AG04450 (cell line): ENCODE measurements around the gene MINDY4B. TPM values are rescaled to one million over a fixed set of nuclear protein-coding genes. Genes with fewer than 3 reads are reported as not detected.

Experiments
- CTCF ChIA-PET: fragments of 300-600, 350-600 bp; formaldehyde crosslinking; extraction: SDS; loops from one replicate; lab custom pipeline; 2022; ENCODE audit warnings: antibody characterized with exemption, inconsistent platforms; lab: Charles Lee
- POLR2A ChIA-PET: fragments of 350-600 bp; formaldehyde crosslinking; extraction: SDS; loops from one replicate; lab custom pipeline; 2021; ENCODE audit warnings: antibody characterized with exemption, inconsistent platforms; lab: Yijun Ruan, JAX
- DNase-seq: peaks from one replicate; pipeline ENCODE4 v3.0.0-alpha.2; 2011; ENCODE audit warnings: low read depth, low spot score
- H3K27ac ChIP-seq: one replicate; pipeline ENCODE4 v1.5.1; 2012; ENCODE audit warnings: low read depth, low read length, control low read depth
- H3K27me3 ChIP-seq: one replicate; pipeline ENCODE4 v1.6.0; 2012; ENCODE audit warnings: low read length; ENCODE audit not compliant: control insufficient read depth, insufficient read depth
- H3K4me3 ChIP-seq: 2 replicates; pipeline ENCODE4 v1.5.1; 2011; ENCODE audit warnings: mild to moderate bottlenecking, low read depth, low read length, control low read depth
- H3K9me3 ChIP-seq: 2 replicates; pipeline ENCODE4 v1.5.1; 2012; ENCODE audit warnings: low read length; ENCODE audit not compliant: control insufficient read depth, insufficient read depth
- CTCF ChIP-seq: IDR thresholded peaks from 2 replicates; pipeline ENCODE4 v1.5.1; 2011; ENCODE audit warnings: low read depth, low read length, control low read depth, inconsistent platforms
- polyA plus RNA-seq: library from polyadenylated mRNA; depleted of rRNA; stranded (reverse); fragments of >200 nt; gene quantifications from 2 replicates; pipeline ENCODE4 v1.2.3, GENCODE V29; 2011

Gene MINDY4B
- polyA plus RNA-seq, 1 experiment, result not detected

- H3K9me3 ChIP-seq, result no peaks in the 10 kb centered on the region
- H3K4me3 ChIP-seq, result no peak overlapping the region
- H3K27me3 ChIP-seq, result peaks cover 2% of the 10 kb centered on the region
- no peak for TF ChIP-seq CTCF
- ChIA-PET POLR2A (no interaction called here), CTCF (no interaction called here)
- DNase-seq, result no peak
- no peak overlapping the region for H3K27ac ChIP-seq
These were observed 28.3 kb upstream of the MINDY4B start for GRCh38 chr3:150933473-150933995.

- Histone ChIP-seq H3K4me3 (no peak overlapping the region), H3K27me3 (peaks cover 5% of the 10 kb centered on the region), H3K9me3 (no peaks in the 10 kb centered on the region), H3K27ac (no peak overlapping the region)
- no peak for TF ChIP-seq CTCF
- POLR2A ChIA-PET, result no interaction called here
- CTCF ChIA-PET, result no interaction called here
- DNase-seq, result no peak
These were observed 26.5 kb upstream of the MINDY4B start for GRCh38 chr3:150931745-150932144.

- CTCF ChIA-PET, result no interaction called here
- no peak for TF ChIP-seq CTCF
- POLR2A ChIA-PET, result no interaction called here
- H3K4me3 ChIP-seq, result no peak overlapping the region
- no peak overlapping the region for H3K27ac ChIP-seq
- DNase-seq, result no peak
- peaks cover 5% of the 10 kb centered on the region for H3K27me3 ChIP-seq
- no peaks in the 10 kb centered on the region for H3K9me3 ChIP-seq
These were observed 25.6 kb upstream of the MINDY4B start for GRCh38 chr3:150930839-150931238.

GRCh38 chr3:150928234-150928633 is 23.0 kb upstream of the MINDY4B start:
- POLR2A ChIA-PET, result no interaction called here
- H3K4me3 ChIP-seq, result no peak overlapping the region
- no peaks in the 10 kb centered on the region for H3K9me3 ChIP-seq
- CTCF ChIA-PET, result no interaction called here
- peaks cover 15% of the 10 kb centered on the region for H3K27me3 ChIP-seq
- no peak for TF ChIP-seq CTCF
- no peak overlapping the region for H3K27ac ChIP-seq
- no peak for DNase-seq

- Histone ChIP-seq H3K27me3 (peaks cover 15% of the 10 kb centered on the region), H3K4me3 (no peak overlapping the region), H3K9me3 (no peaks in the 10 kb centered on the region), H3K27ac (no peak overlapping the region)
- no peak for DNase-seq
- ChIA-PET CTCF (interaction anchor here (0.8 to 1.2 kb wide), 4 partner anchors 159 to 221 kb away, joined by 3 read pairs; partner anchors contain the start of gene MED12L), POLR2A (interaction anchor here (0.6 kb wide), 1 partner anchor 202 kb away, joined by 3 read pairs; no protein-coding TSS in a partner anchor)
- no peak for TF ChIP-seq CTCF
These were observed 21.1 kb upstream of the MINDY4B start for GRCh38 chr3:150926328-150926727.
